Fibroblast of lung (primary cell): ENCODE measurements around the gene TMBIM4.

Source experiments
- CTCF ChIP-seq, 2 donors: IDR thresholded peaks in 1 of 2; conservative IDR thresholded peaks in 1 of 2; 1 replicate in 1 of 2; 2 replicates in 1 of 2; pipeline ENCODE4 v1.5.1; 2011 to 2012; ENCODE audit warnings: low read length in 2 of 2, control low read depth in 1 of 2, inconsistent platforms in 1 of 2, low read depth in 1 of 2, mild to moderate bottlenecking in 1 of 2
- EZH2 ChIP-seq: IDR thresholded peaks from 2 replicates; pipeline ENCODE4 v1.5.1; 2012; ENCODE audit warnings: low read length, control low read depth, mild to moderate bottlenecking; ENCODE audit errors: missing control alignments

- TF ChIP-seq CTCF (conservative IDR thresholded peaks at IDR 0.05 in 1 of 2, IDR thresholded peaks at IDR 0.05 in 1 of 2; ENCODE audit: low read depth in 1 of 2, low read length in 2 of 2) (no peak), EZH2 (no peak)
Measured at GRCh38 chr12:66090157-66090556, 79.6 kb downstream of the TMBIM4 start.
